K562 (cell line): ENCODE data around the gene DHODH. TPM values are rescaled to one million over a fixed set of nuclear protein-coding genes. Genes with fewer than 3 reads are reported as not detected.
"Not testable (repeated sequence)": the region's sequence is repeated elsewhere in the genome, so short reads cannot be mapped to it uniquely, and the experiment has no call there.

ENCODE experiments used
- ATAC-seq: fragments of 200-7000 bp; cut with Tn5 transposase; 3 replicates; pipeline ENCODE4 v1.9.1; 2020; ENCODE audit warnings: moderate library complexity
- BruUV-seq: library from RNA; stranded (reverse); fragments of 400-500 nt; replicated peaks from 2 replicates; lab custom pipeline; 2021; lab: Mats Ljungman, UMichigan
- CTCF ChIA-PET: fragments of 300-600 bp; formaldehyde crosslinking; extraction: SDS; loops from one replicate; lab custom pipeline; 2021; ENCODE audit warnings: low intra/inter-chr PET ratio; lab: Yijun Ruan, JAX
- POLR2A ChIA-PET: fragments of 300-600, 350-650 bp; sonication (Branson Sonifier 250); formaldehyde crosslinking; extraction: SDS; loops from one replicate; lab custom pipeline; 2021; ENCODE audit warnings: antibody characterized with exemption, inconsistent platforms; lab: Yijun Ruan, JAX
- DNase-seq, 4 experiments: peaks; one replicate each; pipeline versions ENCODE4 v3.0.0 to v3.0.0-alpha.2; 2011 to 2018; ENCODE audit warnings: low spot score in 3 of 4, mixed read lengths in 3 of 4; ENCODE audit errors: extremely low read depth in 1 of 4
- FAIRE-seq: peaks from 2 replicates; lab custom pipeline; 2011; peaks lifted over from hg19 to GRCh38; lab: Jason Lieb, UNC
- H2AFZ ChIP-seq: 2 replicates; pipeline ENCODE4 v1.6.0; 2011; ENCODE audit warnings: low read depth, low read length, control low read depth, inconsistent platforms
- H3K27ac ChIP-seq: fragments of 200-600 bp; 3 replicates; pipeline ENCODE4 v1.8.0; 2011; ENCODE audit warnings: low read depth, mild to moderate bottlenecking, control low read depth, inconsistent platforms, low read length, moderate library complexity, mixed read lengths; ENCODE audit errors: extremely low read depth
- H3K27me3 ChIP-seq, 2 experiments: fragments of 300-600 bp in 1 of 2; 2 replicates in 1 of 2; 3 replicates in 1 of 2; pipeline versions ENCODE4 v1.6.0 to v1.8.0; 2011; ENCODE audit warnings: inconsistent platforms in 2 of 2, low read length in 2 of 2, mild to moderate bottlenecking in 1 of 2, mixed read lengths in 1 of 2, moderate library complexity in 1 of 2; ENCODE audit not compliant: control insufficient read depth in 2 of 2, insufficient read depth in 2 of 2
- H3K36me3 ChIP-seq: fragments of 300-600 bp; 3 replicates; pipeline ENCODE4 v1.8.0; 2011; ENCODE audit warnings: mild to moderate bottlenecking, low read length, inconsistent platforms; ENCODE audit not compliant: control insufficient read depth, insufficient read depth
- H3K4me1 ChIP-seq, 2 experiments: fragments of 200-600 bp in 1 of 2; replicated peaks in 1 of 2; 2 replicates in 1 of 2; 3 replicates in 1 of 2; pipeline versions ENCODE4 v1.5.1 to v1.8.0; 2011; ENCODE audit warnings: inconsistent platforms in 2 of 2, low read length in 2 of 2, mild to moderate bottlenecking in 1 of 2, mixed read lengths in 1 of 2, moderate library complexity in 1 of 2; ENCODE audit not compliant: control insufficient read depth in 2 of 2, insufficient read depth in 2 of 2
- H3K4me2 ChIP-seq: 2 replicates; pipeline ENCODE4 v1.6.1; 2011; ENCODE audit warnings: low read length, control low read depth, inconsistent platforms, mixed read lengths; ENCODE audit not compliant: insufficient read depth
- H3K4me3 ChIP-seq: fragments of 200-600 bp; sonication (generic), shearing (Covaris generic); 2 replicates; pipeline ENCODE4 v1.5.1; 2016; ENCODE audit warnings: control low read depth, inconsistent platforms
- H3K79me2 ChIP-seq: fragments of 200-600 bp; 3 replicates; pipeline ENCODE4 v1.8.0; 2011; ENCODE audit warnings: low read length, inconsistent platforms; ENCODE audit not compliant: control insufficient read depth, insufficient read depth
- H3K9ac ChIP-seq, 2 experiments: 2 replicates each; pipeline versions ENCODE4 v1.6.0 to v1.6.1; 2011; ENCODE audit warnings: low read depth in 2 of 2, low read length in 2 of 2, control low read depth in 1 of 2, inconsistent platforms in 1 of 2, mild to moderate bottlenecking in 1 of 2, mixed read lengths in 1 of 2; ENCODE audit not compliant: insufficient read depth in 1 of 2
- H3K9me1 ChIP-seq: one replicate; pipeline ENCODE4 v1.6.0; 2011; ENCODE audit warnings: inconsistent platforms, mild to moderate bottlenecking, low read length, moderate library complexity; ENCODE audit not compliant: control insufficient read depth, insufficient read depth
- H3K9me3 ChIP-seq: replicated peaks from 2 replicates; pipeline ENCODE4 v1.5.1; 2011; ENCODE audit warnings: low read depth, low read length, inconsistent platforms; ENCODE audit not compliant: control insufficient read depth, insufficient read depth
- H4K20me1 ChIP-seq: replicated peaks from 2 replicates; pipeline ENCODE4 v1.6.1; 2011; ENCODE audit warnings: low read length, inconsistent platforms, mixed read lengths; ENCODE audit not compliant: control insufficient read depth, insufficient read depth
- BRF1 ChIP-seq: IDR thresholded peaks from 3 replicates; pipeline ENCODE4 v1.6.1; 2011; ENCODE audit warnings: borderline replicate concordance, mild to moderate bottlenecking; ENCODE audit not compliant: insufficient read length; ENCODE audit errors: extremely low read depth
- CTCFL ChIP-seq: IDR thresholded peaks from 2 replicates; pipeline ENCODE4 v1.6.1; 2011; ENCODE audit warnings: borderline replicate concordance, low read depth, mild to moderate bottlenecking, moderate library complexity, low read length; ENCODE audit not compliant: insufficient read depth, poor library complexity, severe bottlenecking
- MXD1 ChIP-seq: fragments of 250-450 bp; sonication (Bioruptor Pico); IDR thresholded peaks from 2 replicates; pipeline ENCODE4 v1.8.0; 2021; ENCODE audit warnings: borderline replicate concordance, mild to moderate bottlenecking, moderate library complexity; ENCODE audit not compliant: poor library complexity, severe bottlenecking
- NR2C1 ChIP-seq, 2 experiments: fragments of 450-650 bp; IDR thresholded peaks; 2 replicates each; pipeline ENCODE4 v1.6.1; 2017; ENCODE audit warnings: mild to moderate bottlenecking in 2 of 2, antibody characterized with exemption in 1 of 2, inconsistent platforms in 1 of 2, missing compliant biosample characterization in 1 of 2, missing genetic modification characterization in 1 of 2
- PTRF ChIP-seq: fragments of 450-650 bp; IDR thresholded peaks from 2 replicates; pipeline ENCODE4 v1.6.1; 2016; ENCODE audit warnings: mild to moderate bottlenecking, missing genetic modification characterization, missing compliant biosample characterization
- RBM22 ChIP-seq: fragments of 200-400 bp; formaldehyde crosslinking; IDR thresholded peaks from 2 replicates; pipeline ENCODE4 v1.6.1; 2018; ENCODE audit warnings: low read length, low read depth; ENCODE audit not compliant: poor library complexity, severe bottlenecking
- SNAPC5 ChIP-seq: fragments of 250-450 bp; sonication (Bioruptor Pico); IDR thresholded peaks from 2 replicates; pipeline ENCODE4 v1.8.0; 2021; ENCODE audit warnings: moderate library complexity, mild to moderate bottlenecking, inconsistent platforms
- SPI1 ChIP-seq: IDR thresholded peaks from 2 replicates; pipeline ENCODE4 v1.6.1; 2011; ENCODE audit warnings: low read depth, low read length, control low read depth, borderline replicate concordance
- ZC3H11A ChIP-seq: IDR thresholded peaks from 2 replicates; pipeline ENCODE4 v1.6.1; 2012; ENCODE audit warnings: low read depth, low read length, improper control_type of control experiment
- WGBS: fragments of 100-300 bp; shearing (Covaris generic); methylation state at CpG from one replicate; pipeline ENCODE4 v1.1.6; 2016; ENCODE audit warnings: low coverage, mixed read lengths; ENCODE audit not compliant: insufficient coverage; ENCODE audit errors: missing lambda C conversion rate; 5-methylcytosine and 5-hydroxymethylcytosine counted together
- in situ Hi-C: fragments of 300-500 bp; cut with MboI; formaldehyde crosslinking; loops from 4 replicates; pipeline ENCODE4 v1.15.0; 2018; ENCODE audit warnings: inconsistent platforms, mixed read lengths
- intact Hi-C: fragments of 100-400 bp; cut with micrococcal nuclease; formaldehyde crosslinking; loops from 2 replicates; pipeline ENCODE4 v1.14.2; 2022
- polyA plus RNA-seq, 8 experiments: library from polyadenylated mRNA; depleted of rRNA in 4 of 8; stranded (reverse) in 5 of 8; unstranded in 3 of 8; fragments of >200 nt; fragmentation: Nextera tagmentation in 2 of 8; fragmentation: Illumina TruSeq in 1 of 8; extraction: Ambion mirVana in 2 of 8; extraction: Trizol in 1 of 8; gene quantifications; 2 replicates each; pipeline versions ENCODE4 v1.2.1 to v1.2.3, GENCODE V29; 2011 to 2014; ENCODE audit warnings: inconsistent platforms in 1 of 8, missing spikeins in 1 of 8
- total RNA-seq, 7 experiments: library from RNA; depleted of rRNA in 6 of 7; stranded (reverse); fragments of >200 nt in 6 of 7; fragmentation: Illumina TruSeq in 2 of 7; extraction: Trizol in 2 of 7; gene quantifications; 2 replicates each; pipeline versions ENCODE4 v1.2.1 to v1.2.3, GENCODE V29; 2011 to 2021; ENCODE audit warnings: low replicate concordance in 1 of 7

Gene DHODH
- total and polyA plus RNA-seq, 9 of the 15 experiments (the other 6 are each of a cell fraction or from before 2014, with no cell fraction given) = 4.3 to 19.9 (median 12.7) TPM

DNA sequence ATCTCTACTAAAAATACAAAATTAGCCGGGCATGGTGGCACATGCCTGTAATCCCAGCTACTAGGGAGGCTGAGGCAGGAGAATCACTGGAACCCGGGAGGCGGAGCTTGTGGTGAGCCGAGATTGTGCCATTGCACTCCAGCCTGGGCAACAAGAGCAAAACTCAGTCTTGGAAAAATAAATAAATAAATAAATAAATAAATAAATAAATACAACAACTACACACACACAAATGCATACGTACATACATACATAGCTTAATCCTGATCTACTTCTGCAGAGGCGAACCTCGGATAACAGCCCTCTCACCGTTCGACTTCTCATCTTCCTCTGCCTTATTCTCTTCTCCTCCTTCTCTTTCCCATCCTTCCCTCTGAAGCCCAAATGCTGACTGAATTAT is 11.0 kb upstream of the DHODH start:
- intact Hi-C loops = not testable (repeated sequence)

DNA sequence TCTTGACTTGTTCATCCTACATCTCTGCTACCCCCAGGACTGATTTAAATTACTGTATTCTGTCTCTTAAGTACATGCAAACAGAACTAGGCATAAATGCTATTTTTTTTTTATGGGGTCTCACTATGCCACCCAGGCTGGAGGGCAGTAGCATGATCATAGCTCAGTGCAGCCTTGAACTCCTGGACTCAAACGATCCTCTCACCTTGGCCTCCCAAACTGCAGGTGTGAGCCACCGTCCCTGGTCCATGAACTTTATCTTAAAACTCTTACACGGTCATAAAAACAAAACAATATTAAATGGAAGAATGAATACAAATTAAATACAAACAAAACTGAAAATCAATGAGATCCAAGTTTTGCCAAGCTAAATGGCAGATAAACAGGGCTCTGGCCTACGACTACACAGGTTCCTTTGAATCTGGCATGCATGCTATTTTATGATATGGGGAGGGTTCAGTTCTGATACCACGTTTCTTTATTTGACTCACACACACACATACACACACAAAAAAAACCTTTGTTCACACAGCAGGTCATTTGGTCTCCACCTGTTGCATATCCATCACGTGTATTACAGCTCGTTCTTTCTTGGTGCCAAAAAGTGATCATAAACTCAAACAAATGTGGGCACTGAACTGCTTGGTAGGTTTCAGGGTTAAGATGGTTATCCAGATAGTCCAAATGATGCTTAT is 7.2 kb upstream of the DHODH start:
- 10% methylated on average over 7 of the region's 7 CpGs for WGBS
- no TSS peak for BruUV-seq
- intact Hi-C loops = no loop called here

More for the DNA sequence above, 11.0 kb upstream of the DHODH start:
- H3K79me2 ChIP-seq, H3K9me1 ChIP-seq, CTCF ChIA-PET, H3K27ac ChIP-seq, H3K9ac ChIP-seq, H3K4me3 ChIP-seq, H3K36me3 ChIP-seq, H3K4me2 ChIP-seq, H4K20me1 ChIP-seq, BruUV-seq, DNase-seq, FAIRE-seq, in situ Hi-C loops, POLR2A ChIA-PET, ATAC-seq, H3K9me3 ChIP-seq, H3K4me1 ChIP-seq, H2AFZ ChIP-seq: not testable (repeated sequence)
- 15% methylated on average over 9 of the region's 9 CpGs for WGBS
- H3K27me3 ChIP-seq = peaks cover 8 to 27% of the 10 kb centered on the region in 2 experiments; a peak in 3 of 5 replicates

More for the DNA sequence above, 7.2 kb upstream of the DHODH start:
- TF ChIP-seq NR2C1 (IDR thresholded peaks at IDR 0.05) (no peak), NR2C1 (tag; IDR thresholded peaks at IDR 0.05) (no peak), BRF1 (no peak), SNAPC5 (CRISPR knock-in tag) (no peak), PTRF (no peak), MXD1 (CRISPR knock-in tag) (no peak), SPI1 (no peak), RBM22 (no peak), ZC3H11A (no peak), CTCFL (no peak)
- POLR2A ChIA-PET = no interaction called here
- H2AFZ ChIP-seq = no peak overlapping the region
- no peaks in the 10 kb centered on the region for H3K36me3 ChIP-seq
- ATAC-seq (no peak), FAIRE-seq (no peak), DNase-seq (no peak)
- peaks cover 0 to 5% of the 10 kb centered on the region in 2 experiments; a peak in 3 of 5 replicates for H3K4me1 ChIP-seq
- H3K9ac ChIP-seq = no peak overlapping the region
- H3K79me2 ChIP-seq = no peaks in the 10 kb centered on the region
- in situ Hi-C loops = no loop called here
- no peak overlapping the region for H3K4me2 ChIP-seq
- H4K20me1 ChIP-seq = no peaks in the 10 kb centered on the region
- peaks cover 8 to 17% of the 10 kb centered on the region in 2 experiments; a peak in 2 of 5 replicates for H3K27me3 ChIP-seq
- no peak overlapping the region for H3K4me3 ChIP-seq
- H3K9me3 ChIP-seq = no peaks in the 10 kb centered on the region
- H3K9me1 ChIP-seq = no peaks in the 10 kb centered on the region
- no peak overlapping the region for H3K27ac ChIP-seq
- CTCF ChIA-PET = no interaction called here
